Fibroblast of mammary gland (primary cell): ENCODE measurements around the gene SHOC1.

ENCODE experiments used
- DNase-seq: peaks from one replicate; pipeline ENCODE4 v3.0.0-alpha.2; 2010; ENCODE audit warnings: low read depth
- H3K4me3 ChIP-seq: 2 replicates; pipeline ENCODE4 v1.5.1; 2011; ENCODE audit warnings: low read depth, mild to moderate bottlenecking, low read length, moderate library complexity; ENCODE audit not compliant: control insufficient read depth
- TF ChIP-seq, protein P1 (sequence below): conservative IDR thresholded peaks from 2 replicates; pipeline ENCODE4 v1.5.1; 2011; ENCODE audit warnings: low read depth, low read length, inconsistent platforms; ENCODE audit not compliant: control insufficient read depth, insufficient read depth

SHOC1 gene

DNA sequence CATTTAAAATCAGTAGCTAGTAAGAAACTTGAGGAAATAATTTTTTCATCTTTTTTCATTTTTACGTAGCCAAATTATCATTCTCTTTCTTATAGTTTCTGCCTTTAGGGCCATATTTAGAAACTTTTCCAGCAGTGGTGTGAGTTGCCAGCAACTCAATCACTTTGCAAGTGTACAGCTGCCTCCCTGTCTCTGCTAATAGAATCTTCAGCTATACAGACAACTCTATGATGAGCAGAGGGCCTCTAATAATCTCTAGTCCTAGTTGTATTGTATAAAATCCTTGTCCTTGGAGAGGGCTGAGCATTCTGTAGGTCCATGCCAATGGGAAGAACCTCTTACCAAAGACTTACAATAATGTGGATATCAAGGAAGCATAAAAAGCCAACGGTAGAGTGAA is 11.5 kb upstream of the SHOC1 start:
- H3K4me3 ChIP-seq, result no peak overlapping the region
- no peak for DNase-seq
- TF ChIP-seq, protein P1, sequence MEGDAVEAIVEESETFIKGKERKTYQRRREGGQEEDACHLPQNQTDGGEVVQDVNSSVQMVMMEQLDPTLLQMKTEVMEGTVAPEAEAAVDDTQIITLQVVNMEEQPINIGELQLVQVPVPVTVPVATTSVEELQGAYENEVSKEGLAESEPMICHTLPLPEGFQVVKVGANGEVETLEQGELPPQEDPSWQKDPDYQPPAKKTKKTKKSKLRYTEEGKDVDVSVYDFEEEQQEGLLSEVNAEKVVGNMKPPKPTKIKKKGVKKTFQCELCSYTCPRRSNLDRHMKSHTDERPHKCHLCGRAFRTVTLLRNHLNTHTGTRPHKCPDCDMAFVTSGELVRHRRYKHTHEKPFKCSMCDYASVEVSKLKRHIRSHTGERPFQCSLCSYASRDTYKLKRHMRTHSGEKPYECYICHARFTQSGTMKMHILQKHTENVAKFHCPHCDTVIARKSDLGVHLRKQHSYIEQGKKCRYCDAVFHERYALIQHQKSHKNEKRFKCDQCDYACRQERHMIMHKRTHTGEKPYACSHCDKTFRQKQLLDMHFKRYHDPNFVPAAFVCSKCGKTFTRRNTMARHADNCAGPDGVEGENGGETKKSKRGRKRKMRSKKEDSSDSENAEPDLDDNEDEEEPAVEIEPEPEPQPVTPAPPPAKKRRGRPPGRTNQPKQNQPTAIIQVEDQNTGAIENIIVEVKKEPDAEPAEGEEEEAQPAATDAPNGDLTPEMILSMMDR, result no peak

DNA sequence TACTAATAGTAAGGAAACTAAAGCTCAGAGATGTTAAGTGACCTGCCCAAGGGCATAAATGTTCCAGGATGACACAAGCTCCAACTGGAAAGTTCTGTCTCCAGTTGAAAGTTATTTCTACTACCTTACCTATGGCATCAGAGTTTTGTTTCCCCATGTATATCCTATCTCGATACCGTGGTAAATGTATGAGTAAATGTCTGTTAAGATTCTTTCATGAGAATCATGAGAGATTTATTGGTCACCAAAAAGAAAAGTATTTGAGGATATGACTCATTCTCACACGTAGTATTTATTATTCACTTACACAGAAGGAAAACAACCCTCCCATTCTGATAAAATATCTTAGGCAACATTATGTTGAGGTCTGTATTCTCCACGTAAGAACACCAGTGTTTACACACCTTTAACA is 11.1 kb upstream of the SHOC1 start:
- peak; percentile 82 for DNase-seq
- H3K4me3 ChIP-seq, result no peak overlapping the region
- TF ChIP-seq, protein P1, result no peak

DNA sequence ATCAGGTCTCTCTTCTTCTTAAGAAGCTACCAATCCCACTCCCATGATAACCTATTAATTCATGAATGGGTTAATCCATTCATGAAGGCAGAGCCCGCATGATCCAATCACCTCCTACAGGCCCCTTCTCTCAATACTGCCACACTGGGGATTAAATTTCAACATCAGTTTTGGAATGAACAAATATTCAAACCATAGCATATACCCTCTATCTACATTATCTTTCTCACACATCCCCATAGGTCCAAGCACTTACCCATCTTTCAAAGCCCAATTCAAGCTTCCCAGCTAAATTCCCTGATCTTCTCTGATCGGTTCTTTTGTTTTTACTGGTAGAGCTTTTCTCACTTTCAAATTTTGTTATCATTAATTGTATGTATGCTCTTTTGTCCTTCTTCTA is 10.5 kb upstream of the SHOC1 start:
- H3K4me3 ChIP-seq, result no peak overlapping the region
- TF ChIP-seq, protein P1, result no peak
- no peak for DNase-seq

- H3K4me3 ChIP-seq, result no peak overlapping the region
- TF ChIP-seq, protein P1, result no peak
- DNase-seq, result no peak
Observed at GRCh38 chr9:111804636-111805035, 9.9 kb upstream of the SHOC1 start.

DNA sequence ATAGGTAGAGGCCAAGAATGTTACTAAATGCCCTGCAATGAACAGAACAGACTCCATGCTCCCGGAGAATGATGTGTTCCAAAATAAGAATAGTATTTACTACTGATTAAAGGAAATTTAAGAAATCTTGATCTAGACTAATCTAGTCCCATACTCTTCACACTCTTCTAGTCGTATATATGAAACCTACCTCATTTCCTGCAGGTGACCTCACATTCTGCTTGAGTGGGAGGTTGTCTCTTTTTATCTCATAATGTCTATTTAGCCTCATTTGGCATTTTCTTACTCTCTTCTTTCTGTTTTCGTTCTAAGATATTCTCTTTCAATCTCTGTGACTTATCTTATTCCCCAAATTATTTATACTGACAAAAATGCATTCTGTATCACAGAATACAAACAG is 9.2 kb upstream of the SHOC1 start:
- no peak for DNase-seq
- TF ChIP-seq, protein P1, result no peak
- no peak overlapping the region for H3K4me3 ChIP-seq

- DNase-seq, result no peak
- TF ChIP-seq, protein P1, result no peak
- no peak overlapping the region for H3K4me3 ChIP-seq
Observed at GRCh38 chr9:111799915-111800526, 5.3 kb upstream of the SHOC1 start.

GRCh38 chr9:111799506-111799905 is 4.8 kb upstream of the SHOC1 start:
- no peak for DNase-seq

More at GRCh38 chr9:111799506-111799905, 4.8 kb upstream of the SHOC1 start:
- H3K4me3 ChIP-seq, result no peak overlapping the region
- TF ChIP-seq, protein P1, result no peak
